ENCODE data around the gene CNEP1R1. TPM values are rescaled to one million over a fixed set of nuclear protein-coding genes. Genes with fewer than 3 reads are reported as not detected.

Gene CNEP1R1
- total and polyA plus RNA-seq, 2 of the 8 experiments (the other 6 are each of a cell fraction or from before 2014, with no cell fraction given), result 10.6 to 13.6 TPM

- TF ChIP-seq, protein P1, sequence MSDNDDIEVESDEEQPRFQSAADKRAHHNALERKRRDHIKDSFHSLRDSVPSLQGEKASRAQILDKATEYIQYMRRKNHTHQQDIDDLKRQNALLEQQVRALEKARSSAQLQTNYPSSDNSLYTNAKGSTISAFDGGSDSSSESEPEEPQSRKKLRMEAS (IDR thresholded peaks at IDR 0.05), result peak; percentile 91
- TF ChIP-seq KDM5A (IDR thresholded peaks at IDR 0.05; ENCODE audit: low read length), result no peak
- TF ChIP-seq PHF8 (conservative IDR thresholded peaks at IDR 0.05; ENCODE audit: low read depth, low read length), result peak; percentile 78
- no peak for TF ChIP-seq RFX5 (IDR thresholded peaks at IDR 0.05; ENCODE audit: borderline replicate concordance, low read depth, low read length)
- TF ChIP-seq EGR1 (IDR thresholded peaks at IDR 0.05; ENCODE audit: borderline replicate concordance, low read depth, low read length), result no peak
- TF ChIP-seq BRCA1 (IDR thresholded peaks at IDR 0.05; ENCODE audit: low read depth, low read length), result no peak
- peak; percentile 61 for TF ChIP-seq SAP30 (IDR thresholded peaks at IDR 0.05; ENCODE audit: insufficient read depth, insufficient replicate concordance, low read length)
- peak; percentile 87; the same call in 1 of the 2 replicates for TF ChIP-seq KDM1A (IDR thresholded peaks at IDR 0.05; ENCODE audit: borderline replicate concordance, low read length)
- peak; percentile 18; the same call in 1 of the 2 replicates for TF ChIP-seq SP1 (IDR thresholded peaks at IDR 0.05; ENCODE audit: low read depth, low read length)
- peak; percentile 86; the same call in 1 of the 2 replicates for TF ChIP-seq RBBP5 (IDR thresholded peaks at IDR 0.05; ENCODE audit: borderline replicate concordance, low read depth, low read length)
- no peak for TF ChIP-seq EZH2 (IDR thresholded peaks at IDR 0.05; ENCODE audit: low read depth, low read length, severe bottlenecking)
- no peak for TF ChIP-seq ZNF274 (IDR thresholded peaks at IDR 0.05; ENCODE audit: borderline replicate concordance, extremely low read depth, low read length)
- no peak for TF ChIP-seq HDAC6 (IDR thresholded peaks at IDR 0.05; ENCODE audit: low read depth, low read length)
- TF ChIP-seq JUND (IDR thresholded peaks at IDR 0.05; ENCODE audit: low read length), result no peak
- 0 out of 2 replicates have a peak, but pooled peaks have one; percentile 14 for TF ChIP-seq TBP (IDR thresholded peaks at IDR 0.05; ENCODE audit: low read depth, low read length)
- TF ChIP-seq ASH2L (IDR thresholded peaks at IDR 0.05; ENCODE audit: low read length), result peak; percentile 88
- TF ChIP-seq, protein P2, sequence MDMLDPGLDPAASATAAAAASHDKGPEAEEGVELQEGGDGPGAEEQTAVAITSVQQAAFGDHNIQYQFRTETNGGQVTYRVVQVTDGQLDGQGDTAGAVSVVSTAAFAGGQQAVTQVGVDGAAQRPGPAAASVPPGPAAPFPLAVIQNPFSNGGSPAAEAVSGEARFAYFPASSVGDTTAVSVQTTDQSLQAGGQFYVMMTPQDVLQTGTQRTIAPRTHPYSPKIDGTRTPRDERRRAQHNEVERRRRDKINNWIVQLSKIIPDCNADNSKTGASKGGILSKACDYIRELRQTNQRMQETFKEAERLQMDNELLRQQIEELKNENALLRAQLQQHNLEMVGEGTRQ (IDR thresholded peaks at IDR 0.05; ENCODE audit: low read length), result no peak
- no peak for TF ChIP-seq CHD2 (IDR thresholded peaks at IDR 0.05; ENCODE audit: low read length)
- no peak for TF ChIP-seq TEAD4 (IDR thresholded peaks at IDR 0.05; ENCODE audit: low read depth, low read length)
- TF ChIP-seq CREB1 (IDR thresholded peaks at IDR 0.05), result peak; percentile 34; the same call in 1 of the 2 replicates
- TF ChIP-seq RAD21 (IDR thresholded peaks at IDR 0.05 in 1 of 2, conservative IDR thresholded peaks at IDR 0.05 in 1 of 2; ENCODE audit: low read depth in 2 of 2, low read length in 2 of 2), result 0 out of 4 replicates have a peak, but pooled peaks of 1 of the 2 experiments have one; percentile 1
- no peak for TF ChIP-seq SP2 (IDR thresholded peaks at IDR 0.05; ENCODE audit: low read length)
Observed at GRCh38 chr16:50065624-50066481, 40.8 kb downstream of the CNEP1R1 start, which contains the start of gene HEATR3 (continued).
